NCI-H1092 treated with DMSO at 0.1 percent for 48 hours (cell line): Measurements from ENCODE around the gene AMBP.
A peak's percentile ranks its signal among the peaks of the same experiment; 100 is the strongest.

ENCODE experiments used
- DNase-seq: peaks from one replicate; lab custom pipeline; 2025; lab: John Stamatoyannopoulos, UW

AMBP gene

GRCh38 chr9:114112778-114113584, 34.9 kb upstream of the AMBP start:
- DNase-seq: no peak

- no peak for DNase-seq
Observed at GRCh38 chr9:114112325-114112724, 34.2 kb upstream of the AMBP start.

GRCh38 chr9:114110180-114110579, 32.1 kb upstream of the AMBP start:
- DNase-seq: no peak

- no peak for DNase-seq
Observed at GRCh38 chr9:114109124-114109523, 31.0 kb upstream of the AMBP start.

- peak; percentile 51 for DNase-seq
Observed at GRCh38 chr9:114108016-114108833, 30.1 kb upstream of the AMBP start.

- no peak for DNase-seq
Observed at GRCh38 chr9:114107286-114108001, 29.3 kb upstream of the AMBP start.

- DNase-seq: no peak
Observed at GRCh38 chr9:114105236-114105635, 27.1 kb upstream of the AMBP start.

GRCh38 chr9:114102484-114102883, 24.4 kb upstream of the AMBP start:
- DNase-seq: no peak

GRCh38 chr9:114100536-114100935, 22.4 kb upstream of the AMBP start:
- DNase-seq: no peak

GRCh38 chr9:114099669-114100270, 21.7 kb upstream of the AMBP start:
- DNase-seq: no peak

GRCh38 chr9:114098936-114099668, 21.0 kb upstream of the AMBP start, which contains the start of gene KIF12:
Gene KIF12, minus strand, starts transcription at chr9:114099292. Its CDS starts 16 bp downstream, at chr9:114099276.
- no peak for DNase-seq

GRCh38 chr9:114098021-114098935, 20.2 kb upstream of the AMBP start:
- DNase-seq: no peak

GRCh38 chr9:114097613-114098020, 19.5 kb upstream of the AMBP start:
- DNase-seq: peak; percentile 13

- no peak for DNase-seq
Observed at GRCh38 chr9:114096866-114097612, 18.9 kb upstream of the AMBP start.

- DNase-seq: no peak
Observed at GRCh38 chr9:114096041-114096511, 18.0 kb upstream of the AMBP start.

- no peak for DNase-seq
Observed at GRCh38 chr9:114094971-114095370, 16.9 kb upstream of the AMBP start.

GRCh38 chr9:114093761-114094505, 15.8 kb upstream of the AMBP start:
- DNase-seq: no peak

GRCh38 chr9:114093031-114093471, 15.0 kb upstream of the AMBP start:
- DNase-seq: no peak

- DNase-seq: no peak
Observed at GRCh38 chr9:114092336-114092735, 14.2 kb upstream of the AMBP start.
